Fibroblast of pulmonary artery (primary cell): ENCODE measurements around the gene TMPRSS9.
"Not testable (repeated sequence)": the region's sequence is repeated elsewhere in the genome, so short reads cannot be mapped to it uniquely, and the experiment has no call there.

Source experiments
- DNase-seq: peaks from one replicate; pipeline ENCODE4 v3.0.0-alpha.2; 2010; ENCODE audit warnings: low read depth
- H3K4me3 ChIP-seq: replicated peaks from 2 replicates; pipeline ENCODE4 v1.5.1; 2011; ENCODE audit warnings: low read depth, mild to moderate bottlenecking, control low read depth, low read length, moderate library complexity
- CTCF ChIP-seq: IDR thresholded peaks from 2 replicates; pipeline ENCODE4 v1.5.1; 2011; ENCODE audit warnings: mild to moderate bottlenecking, control low read depth, low read length, inconsistent platforms; ENCODE audit errors: missing control alignments

Gene TMPRSS9

GRCh38 chr19:2342656-2343288 is 17.3 kb upstream of the TMPRSS9 start:
- no peak for TF ChIP-seq CTCF
- no peak overlapping the region for H3K4me3 ChIP-seq
- DNase-seq, result no peak

- H3K4me3 ChIP-seq, result no peak overlapping the region
- no peak for TF ChIP-seq CTCF
- DNase-seq, result no peak
These were observed 16.6 kb upstream of the TMPRSS9 start for GRCh38 chr19:2343289-2343982.

- no peak overlapping the region for H3K4me3 ChIP-seq
- TF ChIP-seq CTCF, result no peak
- DNase-seq, result no peak
These were observed 15.6 kb upstream of the TMPRSS9 start for GRCh38 chr19:2344381-2344870.

GRCh38 chr19:2345076-2345475 is 15.0 kb upstream of the TMPRSS9 start:
- TF ChIP-seq CTCF, result no peak

GRCh38 chr19:2345794-2346663 is 14.0 kb upstream of the TMPRSS9 start:
- no peak for TF ChIP-seq CTCF
- no peak overlapping the region for H3K4me3 ChIP-seq
- DNase-seq, result peak; percentile 48

More at GRCh38 chr19:2345076-2345475, 15.0 kb upstream of the TMPRSS9 start:
- H3K4me3 ChIP-seq, result no peak overlapping the region
- no peak for DNase-seq

- not testable (repeated sequence) for H3K4me3 ChIP-seq, DNase-seq
These were observed 10.2 kb upstream of the TMPRSS9 start for GRCh38 chr19:2349818-2350217.

- TF ChIP-seq CTCF, result no peak
- no peak overlapping the region for H3K4me3 ChIP-seq
- DNase-seq, result no peak
These were observed 9.4 kb upstream of the TMPRSS9 start for GRCh38 chr19:2350656-2351055.
